OCI-M2 (cell line): ENCODE measurements around the gene HDAC9.

Experiments
- DNase-seq: peaks from one replicate; lab custom pipeline; 2025; ENCODE audit not compliant: unreplicated experiment; lab: John Stamatoyannopoulos, UW

The HDAC9 gene

DNA sequence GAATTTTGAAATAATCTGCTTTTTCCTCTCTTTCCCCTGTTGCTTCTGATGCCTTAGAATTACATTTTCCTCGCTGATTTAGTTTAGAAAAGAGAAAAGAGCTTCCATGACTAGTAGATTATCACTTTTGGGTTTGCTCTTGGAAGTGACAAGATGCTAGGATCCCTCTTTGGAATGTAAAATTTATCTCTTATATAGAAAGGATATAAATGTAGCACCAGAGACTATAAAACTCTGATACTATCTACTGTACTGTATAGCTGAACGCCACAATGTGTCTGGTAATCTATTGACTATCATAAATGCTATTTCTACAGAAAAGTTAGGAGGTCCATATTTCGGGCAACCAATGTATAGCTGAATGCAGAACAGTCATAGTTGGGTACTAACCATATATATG is 1.1 kb upstream of the HDAC9 start:
- no peak for DNase-seq

DNA sequence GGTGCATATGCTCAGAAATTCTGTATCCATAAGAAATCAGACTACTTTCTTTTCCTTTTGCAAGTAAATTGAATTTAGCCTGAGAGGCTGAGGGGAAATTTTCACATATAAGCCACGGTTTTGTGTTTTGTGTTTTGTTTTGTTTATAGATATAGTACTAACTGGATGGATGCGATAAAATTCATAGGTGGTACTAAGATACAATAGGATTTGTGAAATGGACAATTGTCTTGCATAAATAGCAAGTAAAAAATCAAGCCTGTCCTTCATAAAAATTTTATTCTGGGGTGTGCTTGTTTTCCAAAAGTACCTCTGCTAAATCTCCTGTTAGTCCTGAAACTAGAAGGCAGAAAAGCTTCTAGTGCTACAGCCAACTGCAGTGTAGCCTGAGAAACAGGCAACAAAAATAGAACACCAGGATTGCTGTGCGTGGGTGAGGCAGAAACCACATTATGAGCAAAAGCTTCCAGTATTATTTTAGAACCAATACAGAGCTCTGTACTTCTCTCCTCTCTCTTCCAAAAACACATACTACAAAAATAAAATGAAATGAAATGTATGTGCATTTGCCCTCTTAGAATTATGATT is 634 bp upstream of the HDAC9 start:
- DNase-seq, result no peak

DNA sequence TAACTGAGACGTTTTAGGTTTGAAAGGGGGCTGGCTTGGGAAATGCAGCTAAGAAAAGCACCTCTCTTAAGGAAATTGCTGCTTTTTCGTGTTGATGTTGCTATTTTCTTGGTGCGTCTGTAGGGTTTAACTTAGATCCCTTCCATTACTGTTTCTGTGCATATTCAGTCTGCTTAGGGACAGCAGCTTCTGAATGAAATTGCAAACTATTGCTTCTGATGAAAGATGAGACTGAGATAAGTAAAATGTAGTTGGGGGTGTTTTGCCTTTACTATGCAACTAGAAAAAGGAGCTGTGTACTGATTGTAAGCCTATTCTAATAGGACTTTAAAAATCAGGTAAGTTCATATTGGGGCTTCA is 772 bp downstream of the HDAC9 start:
- no peak for DNase-seq

DNA sequence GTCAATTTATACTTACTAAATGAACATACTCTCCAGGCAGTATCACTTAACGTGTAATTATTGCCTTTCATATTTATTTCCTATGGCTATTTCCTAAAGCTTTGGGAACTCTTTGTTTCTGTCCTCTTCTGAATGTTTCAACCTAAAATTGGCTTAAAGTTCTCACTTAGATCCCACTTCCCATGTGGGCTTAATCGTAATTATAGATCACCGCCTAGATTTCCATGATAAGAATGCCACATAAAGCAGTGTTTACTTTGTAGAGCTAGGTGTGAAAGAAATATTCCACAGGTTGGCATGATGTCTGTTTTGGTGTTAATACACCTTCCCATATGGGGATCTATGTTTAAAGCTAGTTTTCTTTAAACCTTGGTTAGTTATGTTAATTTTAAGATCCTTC is 1.5 kb downstream of the HDAC9 start:
- DNase-seq, result no peak

DNA sequence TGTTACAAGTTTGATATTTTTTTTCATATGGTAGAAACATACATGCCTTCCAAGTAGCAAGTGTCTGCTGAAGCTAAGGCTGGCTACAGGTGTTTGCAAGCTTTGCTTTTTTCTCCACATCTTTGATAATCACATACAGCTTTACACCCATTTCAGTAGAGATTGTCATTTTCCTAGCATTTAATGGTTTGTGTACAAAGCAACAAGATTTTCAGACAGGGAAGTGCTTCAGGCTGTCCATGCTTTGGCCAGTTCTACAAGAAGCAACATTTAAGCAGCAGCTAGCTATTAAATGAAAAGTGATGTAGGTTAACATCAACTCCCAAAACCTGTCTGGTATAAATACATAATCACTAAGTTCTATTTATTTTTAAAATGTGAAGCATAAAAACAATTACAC is 2.3 kb downstream of the HDAC9 start:
- no peak for DNase-seq

DNA sequence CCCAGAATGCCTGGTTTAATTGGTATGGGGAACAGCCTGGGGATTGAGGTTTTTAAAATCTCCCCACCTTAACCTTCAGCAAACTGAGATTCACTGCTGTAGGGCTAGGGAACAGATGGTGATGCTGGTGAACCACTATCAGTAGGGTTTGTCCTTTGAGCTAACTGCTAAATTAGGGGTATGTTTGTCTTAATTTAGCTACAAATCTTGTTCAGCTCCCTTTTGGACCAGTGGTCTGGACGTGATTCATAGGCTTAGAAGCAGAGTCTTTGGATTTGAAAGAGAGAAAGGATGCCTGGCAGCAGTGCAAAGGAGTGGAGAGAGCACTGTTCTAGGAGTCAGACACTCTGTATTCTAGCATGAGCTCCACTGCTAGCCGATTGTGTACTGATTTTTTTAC is 2.8 kb downstream of the HDAC9 start:
- DNase-seq, result no peak

DNA sequence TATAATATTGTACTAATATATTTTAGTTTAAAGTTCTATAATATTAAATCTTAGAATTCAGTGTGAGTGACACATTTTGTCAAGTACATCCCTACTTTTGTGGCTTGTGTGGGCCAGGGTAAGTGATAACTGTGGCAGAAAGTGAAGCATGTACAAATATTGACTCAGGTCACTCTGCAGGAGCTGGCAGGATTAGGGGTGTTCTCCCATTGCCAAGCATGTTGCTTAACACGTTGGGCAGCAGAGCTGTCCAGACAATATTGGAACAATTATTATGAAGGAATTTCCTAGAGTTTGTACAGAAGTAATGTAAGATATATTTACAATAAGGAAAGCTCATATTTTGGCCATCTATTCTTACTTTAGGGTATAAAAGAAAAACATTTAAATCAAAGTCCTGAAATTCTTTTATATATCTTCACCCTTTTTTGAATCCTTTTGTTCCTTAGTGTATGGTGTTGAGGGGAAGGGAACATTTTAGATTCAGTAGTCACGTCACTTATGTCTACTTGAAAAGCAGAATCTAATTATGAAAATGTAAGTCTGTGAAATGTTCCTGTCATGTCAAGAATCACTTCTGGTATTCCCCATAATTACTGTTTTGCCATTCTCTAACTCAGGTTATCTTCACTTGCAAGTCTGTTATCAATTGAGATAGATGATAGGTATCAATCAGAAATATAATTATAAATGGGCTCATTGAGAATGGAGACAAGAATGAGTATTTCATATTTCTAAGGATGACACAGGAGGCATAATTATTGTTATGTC is 4.0 kb downstream of the HDAC9 start:
- DNase-seq, result no peak

DNA sequence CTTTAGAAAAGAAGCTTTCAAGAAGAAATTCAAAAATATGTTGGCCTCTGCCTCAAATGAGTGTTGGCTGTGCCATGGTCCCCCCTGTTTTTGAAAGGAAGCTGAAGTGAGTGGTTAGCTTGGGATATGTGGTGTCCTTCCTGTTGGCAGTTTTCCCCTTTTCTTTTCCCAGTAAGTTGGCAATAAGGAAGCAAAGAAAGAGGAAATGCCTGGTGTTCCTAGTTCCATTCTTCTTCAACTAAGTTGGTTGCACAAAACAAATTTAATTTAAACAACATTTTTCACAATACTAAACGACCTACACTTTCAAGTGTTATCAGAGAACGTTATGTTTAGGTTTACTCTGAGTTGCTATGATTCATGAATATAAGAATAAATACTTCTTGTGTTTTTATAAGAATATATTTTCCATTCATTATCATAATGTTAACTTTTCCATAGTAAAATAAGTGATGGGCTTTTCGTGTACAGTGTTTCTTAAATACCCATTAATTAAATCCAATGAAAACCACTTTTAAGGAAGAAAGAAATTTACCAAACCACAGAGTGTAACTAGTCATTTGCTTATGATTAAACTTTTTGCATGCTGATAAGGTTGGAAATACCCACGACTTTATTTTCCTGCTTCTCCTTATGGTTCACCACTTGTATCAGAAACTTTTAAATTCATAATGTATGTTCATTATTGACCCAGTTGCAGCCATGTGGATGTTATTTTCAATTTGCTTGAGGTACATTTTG is 7.7 kb downstream of the HDAC9 start:
- DNase-seq, result no peak

DNA sequence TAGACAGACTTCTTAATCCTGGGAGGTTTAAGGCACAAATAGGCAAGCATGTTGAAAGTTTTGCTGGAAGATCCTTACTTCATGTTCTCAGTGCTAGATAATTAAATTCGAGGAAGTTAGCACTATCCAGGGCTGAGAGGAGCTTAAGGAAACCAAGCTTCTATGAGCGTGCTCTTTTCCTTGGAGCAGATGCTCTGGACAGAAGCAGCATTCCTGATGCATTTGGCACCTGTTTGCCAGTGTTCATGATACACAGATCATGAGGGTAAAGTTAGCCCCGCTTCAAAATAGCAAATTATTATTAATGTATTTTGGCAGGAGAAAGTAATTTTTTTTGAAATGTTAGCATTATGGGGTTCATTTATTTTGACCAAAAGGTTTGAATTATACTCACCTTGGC is 9.4 kb downstream of the HDAC9 start:
- no peak for DNase-seq

DNA sequence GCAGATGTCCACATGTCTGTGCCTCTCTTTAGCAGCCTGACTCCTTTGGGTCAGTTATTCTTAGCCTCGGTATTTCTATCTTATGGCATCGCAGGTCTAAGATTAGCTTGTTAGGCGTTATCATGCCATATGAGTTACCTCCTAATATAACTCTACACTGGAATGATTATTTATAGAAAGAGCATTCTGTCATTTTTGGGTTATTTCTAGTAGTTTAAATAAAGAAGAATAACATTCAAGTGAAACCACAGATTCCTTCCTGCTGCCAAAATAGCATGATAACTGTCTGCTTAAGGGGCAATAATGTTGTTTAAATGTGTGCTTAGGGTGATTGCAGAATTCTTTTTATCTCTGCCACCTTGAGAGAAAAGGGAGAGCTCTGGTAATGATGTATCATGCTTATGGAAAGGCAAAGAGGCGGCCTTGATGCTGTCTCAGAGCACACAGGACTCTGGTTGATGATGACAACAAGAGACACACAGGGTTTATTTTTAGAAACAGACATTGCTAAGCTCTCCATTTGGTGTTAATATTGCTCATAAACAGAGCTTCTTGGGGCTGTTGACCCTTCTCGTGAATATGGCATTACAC is 10.4 kb downstream of the HDAC9 start:
- DNase-seq, result no peak

DNA sequence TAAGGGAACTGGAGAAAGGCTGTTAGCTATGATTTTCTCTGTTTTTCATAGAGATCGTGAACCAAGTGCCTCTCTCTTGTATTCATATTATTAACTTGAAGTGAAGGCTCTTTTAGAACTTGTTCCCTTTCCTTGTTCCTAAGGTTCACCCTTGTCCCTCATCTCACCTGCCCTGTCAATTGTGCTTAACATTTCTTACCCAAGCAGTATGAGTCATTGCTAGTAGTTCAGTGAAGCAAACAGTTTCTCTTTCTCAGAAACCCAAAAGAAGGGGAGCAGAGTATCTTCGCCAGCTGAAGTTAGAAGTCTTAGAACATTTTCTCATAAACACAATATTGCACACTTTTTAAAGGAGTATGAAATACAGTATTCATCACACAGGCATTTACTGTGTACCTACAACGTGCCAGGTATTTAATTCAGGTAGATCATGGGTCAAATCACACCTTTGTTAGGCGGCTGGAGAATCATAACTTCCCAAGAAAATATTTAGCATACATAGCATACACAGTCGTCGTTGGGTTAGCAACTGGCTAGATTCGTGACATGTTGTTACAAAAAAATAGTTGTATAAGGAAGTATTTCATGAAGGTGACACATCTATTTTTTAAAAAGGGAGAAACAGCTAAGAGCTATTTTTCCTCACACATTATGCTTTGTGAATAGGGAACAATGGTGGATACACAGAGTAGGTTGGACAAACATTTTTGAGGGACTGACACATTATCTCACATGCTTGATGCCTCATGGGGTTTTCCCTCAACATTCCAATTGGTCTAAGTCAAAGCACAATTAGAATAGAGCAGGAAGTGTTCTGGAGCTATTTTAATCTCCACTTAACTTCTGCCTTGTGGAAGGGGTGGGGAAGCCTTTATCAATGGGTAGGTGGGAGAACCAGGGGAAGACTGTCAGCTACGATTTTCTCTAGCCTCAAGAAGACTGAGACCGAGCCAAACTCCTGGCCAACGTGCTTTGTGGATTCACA is 13.2 kb downstream of the HDAC9 start:
- no peak for DNase-seq

DNA sequence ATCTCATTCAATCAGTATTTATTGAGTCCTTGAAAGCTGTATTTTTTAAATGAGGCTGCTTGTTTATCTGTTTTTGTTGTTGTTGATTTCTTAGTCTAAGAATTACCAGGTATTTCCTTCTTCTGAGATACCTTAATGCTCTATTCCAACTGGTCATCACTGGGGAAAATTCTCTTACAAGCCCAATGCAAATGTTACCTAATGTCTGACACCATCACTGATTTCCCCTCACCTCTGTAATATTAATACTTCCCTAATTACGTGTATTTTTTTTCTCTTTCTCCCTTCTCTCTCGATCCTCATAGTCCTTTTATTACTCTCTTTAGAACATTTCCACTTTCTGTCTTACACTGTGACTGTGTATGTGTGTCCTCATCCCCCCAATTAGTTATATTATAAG is 13.9 kb downstream of the HDAC9 start:
- DNase-seq, result no peak

DNA sequence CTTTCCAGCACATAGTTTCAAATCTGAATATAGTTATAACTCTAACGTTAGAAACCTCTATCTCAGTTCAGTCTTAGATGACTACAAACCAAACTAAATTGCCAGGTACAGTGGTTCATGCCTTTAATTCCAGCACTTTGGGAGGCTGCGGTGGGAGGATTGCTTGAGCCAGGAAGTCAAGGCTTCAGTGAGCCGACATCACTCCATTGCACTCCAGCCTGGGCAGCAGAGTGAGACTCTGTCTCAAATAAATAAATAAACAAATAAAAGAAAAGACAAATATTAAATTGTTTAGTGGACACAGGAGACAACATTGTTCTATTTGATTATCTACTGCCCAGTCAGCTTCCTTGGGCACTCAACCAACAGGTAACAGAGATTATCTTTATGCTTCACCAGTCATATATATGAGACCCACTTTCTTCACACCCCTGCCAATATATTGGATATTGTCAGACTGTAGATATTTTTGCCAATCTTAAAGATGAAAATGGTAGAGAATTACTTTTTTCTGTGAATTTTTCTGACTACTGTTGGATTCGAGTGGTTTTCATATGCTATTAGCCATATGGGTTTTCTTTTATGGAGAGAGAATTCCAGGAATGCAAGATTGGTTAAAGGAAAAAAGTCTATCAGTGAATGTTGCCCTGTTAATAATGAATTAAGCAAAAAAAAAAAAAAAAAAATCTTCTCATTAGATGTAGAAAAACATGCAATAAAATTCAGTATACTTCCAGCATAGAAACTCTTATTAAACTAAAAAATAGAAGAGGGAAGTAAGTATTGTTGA is 16.0 kb downstream of the HDAC9 start:
- DNase-seq, result no peak

DNA sequence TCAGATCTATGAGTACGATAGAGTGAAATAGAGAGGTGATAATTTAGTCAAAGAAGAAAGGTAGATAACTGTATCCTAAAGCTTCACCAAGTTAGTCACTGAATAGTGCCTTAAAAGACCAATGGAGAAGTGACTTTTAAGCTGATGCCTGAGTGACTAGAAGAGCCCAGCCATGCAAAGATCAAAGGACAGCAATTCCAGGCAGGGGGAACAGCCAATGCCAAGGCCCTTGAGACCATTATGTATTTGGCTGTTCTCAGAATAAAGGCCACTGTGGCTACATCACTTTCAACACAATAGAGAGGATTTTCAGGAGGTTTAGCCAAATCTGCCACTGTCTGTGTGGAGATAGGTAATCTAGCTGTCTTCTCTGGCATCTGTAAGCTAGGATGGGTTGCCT is 17.8 kb downstream of the HDAC9 start:
- DNase-seq, result no peak

DNA sequence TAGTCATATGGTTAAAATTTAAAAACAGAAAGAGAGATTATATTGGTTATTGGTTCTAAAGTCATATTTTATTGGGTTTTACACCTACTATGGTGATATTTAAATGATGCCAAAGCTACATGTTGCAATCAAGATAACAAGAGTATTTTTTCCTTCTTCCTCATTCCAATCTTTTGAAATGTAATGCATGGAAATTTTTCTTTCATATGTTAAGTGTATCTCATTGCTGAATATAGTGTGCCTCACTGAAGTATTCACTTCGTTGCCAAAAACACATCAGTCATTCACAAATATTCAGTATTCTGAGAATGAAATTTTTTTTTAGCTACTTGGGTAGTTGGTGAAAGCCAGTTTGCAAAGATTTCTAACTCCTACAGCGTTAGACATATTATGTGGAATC is 19.5 kb downstream of the HDAC9 start:
- DNase-seq, result no peak

DNA sequence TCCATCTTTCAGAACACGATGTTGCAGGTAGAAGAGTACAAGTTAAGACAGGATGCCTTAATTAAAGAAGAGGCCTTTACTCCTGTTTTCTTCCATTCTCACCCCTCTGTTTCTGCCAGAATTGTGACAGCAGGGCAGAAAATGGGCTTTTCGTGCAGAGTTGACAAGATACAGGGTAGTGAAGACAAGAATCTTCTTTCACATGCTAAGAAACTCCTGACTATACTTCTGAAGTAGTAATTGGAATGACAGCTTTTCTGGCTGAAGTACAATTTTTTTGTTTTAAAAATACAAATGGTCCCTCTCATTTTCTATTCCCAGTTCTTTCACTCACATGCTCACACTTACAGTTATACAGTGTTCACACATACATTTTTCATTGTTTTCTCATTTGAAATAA is 22.1 kb downstream of the HDAC9 start:
- DNase-seq, result no peak

DNA sequence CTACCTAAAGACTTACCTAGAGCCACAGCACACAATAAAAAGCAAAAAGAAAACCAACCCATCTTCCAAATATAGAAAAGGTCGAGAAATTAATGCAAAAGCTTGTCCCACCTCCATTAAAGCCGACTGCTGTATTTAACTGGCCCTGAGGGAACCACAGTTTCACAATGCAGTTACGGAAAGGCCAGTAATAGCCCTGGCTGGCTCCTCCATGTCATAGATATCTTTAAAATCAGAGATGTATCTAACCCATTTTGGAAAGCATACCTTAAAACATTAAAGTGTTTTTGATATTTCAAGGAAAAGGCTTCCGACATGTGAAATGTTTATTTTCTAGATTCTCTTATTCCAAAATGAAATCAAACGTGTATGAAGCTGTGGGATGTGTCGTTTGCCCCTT is 23.0 kb downstream of the HDAC9 start:
- DNase-seq, result no peak

DNA sequence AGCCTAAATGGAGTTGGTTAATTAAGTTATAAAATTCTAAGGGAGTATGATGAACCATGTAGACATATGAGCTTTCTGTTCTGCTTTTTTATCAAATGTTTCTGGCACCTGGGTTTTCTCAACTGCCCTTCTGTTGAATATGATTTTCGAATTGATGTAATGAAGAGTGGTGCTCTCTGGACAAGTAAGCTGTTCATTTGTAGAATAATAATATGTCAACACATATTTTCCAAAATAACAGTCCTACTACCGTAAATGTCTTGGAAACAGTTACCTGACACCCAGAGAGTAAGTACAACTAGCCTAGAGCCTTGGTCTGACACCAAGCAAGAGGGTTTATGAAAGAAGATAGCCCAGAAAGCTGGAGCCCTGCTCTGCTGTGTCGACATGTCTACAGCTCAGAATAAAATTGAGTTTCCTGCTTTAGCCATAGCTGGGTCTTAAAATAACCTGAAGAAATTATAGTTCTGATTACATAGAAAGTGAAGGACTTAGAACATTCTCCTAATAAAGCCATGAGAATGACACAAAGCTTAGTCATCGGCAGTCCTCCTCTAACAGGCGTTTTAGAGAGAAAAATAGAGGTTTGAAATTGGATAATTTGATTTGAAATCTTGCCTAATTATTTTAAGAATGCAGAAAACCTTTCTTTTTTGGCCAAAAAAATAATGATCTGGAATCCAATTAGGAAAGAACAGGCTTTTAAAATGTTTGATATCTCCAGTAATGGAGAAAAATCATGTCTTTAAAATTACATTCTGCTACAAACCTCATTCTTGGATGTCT is 25.1 kb downstream of the HDAC9 start:
- DNase-seq, result no peak

DNA sequence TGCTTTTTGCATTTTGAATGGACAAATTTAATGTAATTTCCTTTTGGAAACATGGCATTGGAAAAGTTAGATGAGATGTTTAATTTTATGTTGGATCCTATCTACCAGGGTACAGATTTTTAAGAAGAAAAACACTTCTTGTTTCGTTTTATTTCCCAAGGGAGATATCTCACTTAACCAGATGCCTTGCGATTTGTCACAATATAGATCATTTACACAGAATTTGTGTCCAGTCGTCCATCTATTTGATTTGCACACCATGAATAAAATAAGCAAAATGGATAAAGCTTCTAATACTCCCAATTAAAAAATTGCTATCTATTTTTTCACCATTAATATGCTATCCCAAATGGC is 25.7 kb downstream of the HDAC9 start:
- no peak for DNase-seq
